Measurements from ENCODE around the gene CDCA8.
"Not testable (repeated sequence)": the region's sequence is repeated elsewhere in the genome, so short reads cannot be mapped to it uniquely, and the experiment has no call there.

CDCA8 gene

DNA sequence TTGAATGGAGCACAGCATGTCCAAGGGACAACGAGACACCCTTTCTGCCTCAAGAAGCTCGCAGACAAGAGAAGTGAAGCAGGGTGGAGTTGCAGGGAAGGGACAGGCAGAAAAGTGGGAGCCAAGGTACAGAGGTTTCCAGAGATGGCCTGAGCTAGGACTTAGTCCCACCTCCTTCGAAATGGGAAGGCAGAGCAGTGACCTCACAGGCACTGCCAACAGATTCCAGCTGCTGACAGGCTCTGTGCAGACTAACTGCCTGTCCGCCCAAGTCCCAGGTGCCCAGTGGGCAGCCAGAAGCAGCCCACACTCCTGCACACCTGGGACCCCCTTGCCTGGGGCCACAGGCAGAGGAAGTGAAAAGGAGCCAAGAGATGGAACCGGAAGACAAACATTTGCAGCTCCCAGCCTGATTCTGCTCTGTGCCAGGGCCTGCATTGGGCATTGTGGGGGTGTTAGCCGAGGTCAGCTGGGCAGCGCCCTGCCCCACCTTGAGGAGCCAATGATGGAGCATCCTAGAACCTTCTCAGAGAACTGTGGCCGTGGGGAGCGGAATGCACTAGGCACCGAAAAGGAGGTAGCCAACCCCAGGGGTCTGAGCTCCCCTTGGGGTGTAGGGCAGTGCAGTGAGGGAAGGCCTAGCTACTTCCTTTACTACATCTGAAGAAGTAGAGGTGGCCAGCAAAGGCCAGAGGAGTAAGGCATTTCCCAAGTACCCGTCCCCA, 30.1 kb upstream of the CDCA8 start:
- H3K4me3 ChIP-seq (ENCODE audit: low read length) = no peak overlapping the region
- TF ChIP-seq ZNF274 (IDR thresholded peaks at IDR 0.05; ENCODE audit: low read depth, low read length) = no peak

DNA sequence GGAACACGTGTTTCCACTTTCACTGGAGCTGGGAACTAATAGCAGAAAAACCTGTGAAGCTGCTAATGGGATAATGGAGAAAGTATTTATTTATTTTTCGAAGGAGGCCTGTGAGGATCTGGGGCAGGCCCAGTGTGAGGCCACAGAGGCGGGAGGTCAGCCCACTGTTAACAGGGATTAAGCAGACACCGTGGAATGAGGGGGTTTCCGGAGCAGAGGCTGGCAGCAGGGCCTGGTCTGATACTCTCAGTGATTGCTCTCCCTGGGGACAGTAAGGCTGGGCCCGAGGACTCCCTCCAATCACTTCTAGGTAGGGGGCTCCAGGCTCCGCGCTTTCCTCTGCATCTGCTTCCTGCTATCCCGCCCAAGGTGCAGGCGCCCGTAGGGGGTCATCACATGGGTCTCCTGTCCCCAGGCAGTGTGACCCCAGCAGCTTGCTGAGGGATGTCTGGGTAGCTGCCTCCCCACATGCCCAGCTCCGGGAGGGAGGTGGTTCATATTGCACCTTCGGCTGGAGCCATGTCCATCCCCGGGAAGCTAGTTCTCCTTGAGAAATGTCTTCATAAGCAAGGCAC, 28.8 kb upstream of the CDCA8 start:
- no peak for TF ChIP-seq ZNF274 (IDR thresholded peaks at IDR 0.05; ENCODE audit: low read depth, low read length)

DNA sequence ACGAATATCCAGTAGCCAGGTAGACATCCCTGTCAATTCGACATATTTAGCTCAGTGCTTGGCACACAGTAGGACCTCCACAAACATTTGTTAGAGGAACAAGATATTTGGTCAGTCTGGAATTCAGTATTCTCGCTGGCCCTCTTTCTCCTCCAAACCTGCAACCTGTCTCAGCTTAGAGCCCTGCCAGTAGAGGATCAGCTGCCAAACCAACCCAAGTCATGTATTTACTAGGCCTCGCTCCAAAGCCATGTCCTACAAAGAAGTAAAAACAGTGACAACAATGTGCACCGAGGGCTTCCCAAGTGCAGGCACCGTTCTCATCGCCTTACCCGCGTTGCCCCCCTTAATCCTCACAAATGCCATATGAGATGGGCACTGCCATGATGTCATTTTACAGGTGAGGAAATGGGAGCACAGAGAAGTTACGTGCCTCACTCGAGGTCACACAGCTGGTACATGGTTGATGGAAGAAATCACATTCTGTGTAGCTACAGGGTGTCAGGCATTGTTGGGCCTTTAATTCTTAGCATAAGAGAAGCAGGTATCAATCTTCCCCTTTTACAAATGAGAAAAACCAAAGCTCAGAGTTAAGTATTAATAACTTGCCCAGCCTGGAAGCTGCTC, 26.0 kb upstream of the CDCA8 start:
- no peak overlapping the region for H3K4me3 ChIP-seq (ENCODE audit: low read length)
- no peak for TF ChIP-seq ZNF274 (IDR thresholded peaks at IDR 0.05; ENCODE audit: low read depth, low read length)

More for the DNA sequence above, 28.8 kb upstream of the CDCA8 start:
- H3K4me3 ChIP-seq (ENCODE audit: low read length) = no peak overlapping the region

DNA sequence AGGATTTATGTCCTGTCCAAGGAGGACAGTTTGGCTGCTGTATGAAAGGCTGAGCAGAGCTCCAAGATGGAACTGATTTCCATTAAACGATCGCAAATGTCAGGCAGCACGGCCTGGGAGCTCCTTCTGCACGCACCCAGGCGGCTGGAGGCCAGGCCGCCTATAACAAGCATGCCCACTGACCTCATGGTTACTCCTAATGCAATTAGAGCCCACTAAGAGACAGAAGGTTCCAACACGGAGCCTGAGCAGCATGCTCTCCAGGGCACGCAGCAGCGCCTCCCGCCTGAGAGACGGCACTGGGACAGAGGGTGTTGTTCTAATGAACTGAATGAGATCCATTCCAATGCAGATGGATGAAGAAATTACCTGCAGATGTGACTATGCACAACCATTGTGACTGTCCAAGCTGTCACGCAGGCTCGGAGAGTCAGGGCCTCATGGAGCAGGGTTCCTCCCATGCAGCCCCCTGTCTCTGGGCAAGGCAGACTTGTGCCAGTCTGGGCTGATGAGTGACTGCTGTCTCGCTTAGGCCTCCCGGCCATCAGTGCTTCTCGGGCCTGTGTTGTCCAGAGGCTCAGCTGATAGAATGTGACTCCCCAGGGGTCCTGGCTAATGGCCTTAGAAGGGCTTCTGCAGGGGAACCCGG, 25.2 kb upstream of the CDCA8 start:
- H3K4me3 ChIP-seq (ENCODE audit: low read length) = no peak overlapping the region
- no peak for TF ChIP-seq ZNF274 (IDR thresholded peaks at IDR 0.05; ENCODE audit: low read depth, low read length)

DNA sequence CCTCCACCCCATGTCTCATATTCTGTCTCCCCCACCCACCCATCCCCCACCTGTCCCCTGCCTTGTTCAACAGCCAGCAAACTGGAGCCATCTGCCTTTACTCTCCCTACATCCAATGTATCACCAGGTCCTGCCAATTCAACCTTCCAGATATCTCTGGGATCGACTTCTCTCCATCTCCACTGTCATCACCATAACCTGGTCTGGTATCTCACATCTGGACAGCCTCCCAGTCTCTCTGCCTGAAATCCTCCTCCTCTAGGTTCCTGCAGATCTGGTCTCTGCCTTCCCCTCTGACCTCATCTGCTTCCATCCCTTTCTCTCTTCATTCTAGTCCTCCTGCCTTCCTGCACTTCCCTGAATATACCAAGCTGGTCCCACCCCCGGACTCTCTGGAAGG, 22.2 kb upstream of the CDCA8 start:
- H3K4me3 ChIP-seq (ENCODE audit: low read length) = no peak overlapping the region

DNA sequence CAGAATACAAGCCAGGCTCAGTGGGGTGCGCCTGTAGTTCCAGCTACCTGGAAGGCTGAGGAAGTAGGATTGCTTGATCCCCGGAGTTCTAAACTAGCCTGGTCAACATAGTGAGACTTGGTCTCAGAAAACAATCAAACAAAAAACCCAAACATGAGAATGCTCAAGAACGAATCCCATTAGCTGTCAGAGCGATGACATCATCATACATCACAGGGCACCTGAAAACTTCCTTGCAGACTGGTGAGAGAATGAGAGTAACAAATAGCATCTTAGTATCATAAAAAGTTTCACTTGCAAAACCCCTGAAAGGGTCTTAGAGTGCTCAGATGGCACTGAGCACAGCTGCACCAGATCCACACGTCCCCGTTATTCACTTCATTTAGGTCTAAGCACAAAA, 21.1 kb upstream of the CDCA8 start:
- H3K4me3 ChIP-seq (ENCODE audit: low read length) = no peak overlapping the region
- TF ChIP-seq ZNF274 (IDR thresholded peaks at IDR 0.05; ENCODE audit: low read depth, low read length) = no peak

More for the DNA sequence above, 22.2 kb upstream of the CDCA8 start:
- no peak for TF ChIP-seq ZNF274 (IDR thresholded peaks at IDR 0.05; ENCODE audit: low read depth, low read length)

DNA sequence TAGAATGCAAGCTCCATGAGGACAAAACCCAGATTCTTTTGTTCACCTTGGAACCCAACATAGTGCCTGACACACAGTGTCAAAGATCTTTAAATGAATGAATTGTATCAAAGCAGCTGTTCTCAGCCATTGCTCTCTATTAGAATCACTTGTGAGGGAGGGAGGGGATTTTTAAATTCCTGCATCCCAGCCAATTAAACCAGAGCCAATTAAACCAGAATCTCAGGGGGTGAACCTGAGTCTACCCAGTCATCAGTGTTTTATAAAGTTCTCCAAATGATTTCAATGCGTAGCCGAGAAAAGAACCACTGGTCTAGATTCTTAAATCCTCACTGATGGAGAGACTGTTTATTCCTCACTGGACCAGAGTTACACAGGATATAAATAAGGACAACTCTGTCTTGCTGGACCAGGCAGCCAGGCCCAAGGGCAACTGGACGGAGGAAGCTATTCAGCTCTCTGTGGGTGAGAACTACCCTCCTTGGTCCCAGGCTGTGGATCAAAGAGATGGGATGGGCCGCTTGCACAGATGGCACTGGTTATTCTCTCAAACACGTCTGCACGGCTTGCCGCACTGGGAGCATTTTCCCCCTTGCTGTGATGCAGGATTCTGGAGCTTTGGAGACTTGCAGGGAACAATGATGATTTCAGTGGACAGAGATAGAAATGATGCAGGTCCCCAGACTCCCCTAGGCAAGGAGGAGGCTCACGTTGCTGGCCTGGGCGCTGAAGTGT, 20.0 kb upstream of the CDCA8 start:
- no peak for TF ChIP-seq ZNF274 (IDR thresholded peaks at IDR 0.05; ENCODE audit: low read depth, low read length)
- no peak overlapping the region for H3K4me3 ChIP-seq (ENCODE audit: low read length)

DNA sequence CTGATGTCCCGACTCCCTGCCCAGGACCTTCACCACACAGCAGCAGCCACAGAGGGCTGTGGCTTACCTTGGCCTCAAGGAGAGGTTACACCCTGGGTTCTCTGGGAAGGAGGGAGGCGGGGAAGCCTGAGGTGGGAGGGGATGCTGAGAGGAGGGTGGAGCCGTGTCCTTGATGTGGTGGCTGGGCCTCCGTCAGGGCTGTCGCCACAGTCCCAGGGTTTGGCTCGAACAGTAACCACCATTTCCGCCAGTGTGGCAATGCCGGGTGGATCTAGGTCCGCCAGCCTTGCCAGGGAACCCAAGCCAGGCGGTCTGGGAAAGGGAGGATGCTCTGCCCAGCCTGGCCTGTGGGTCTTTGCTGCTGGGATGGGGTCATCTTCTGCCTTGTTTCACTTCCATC, 18.4 kb upstream of the CDCA8 start:
- H3K4me3 ChIP-seq (ENCODE audit: low read length) = no peak overlapping the region
- no peak for TF ChIP-seq ZNF274 (IDR thresholded peaks at IDR 0.05; ENCODE audit: low read depth, low read length)

DNA sequence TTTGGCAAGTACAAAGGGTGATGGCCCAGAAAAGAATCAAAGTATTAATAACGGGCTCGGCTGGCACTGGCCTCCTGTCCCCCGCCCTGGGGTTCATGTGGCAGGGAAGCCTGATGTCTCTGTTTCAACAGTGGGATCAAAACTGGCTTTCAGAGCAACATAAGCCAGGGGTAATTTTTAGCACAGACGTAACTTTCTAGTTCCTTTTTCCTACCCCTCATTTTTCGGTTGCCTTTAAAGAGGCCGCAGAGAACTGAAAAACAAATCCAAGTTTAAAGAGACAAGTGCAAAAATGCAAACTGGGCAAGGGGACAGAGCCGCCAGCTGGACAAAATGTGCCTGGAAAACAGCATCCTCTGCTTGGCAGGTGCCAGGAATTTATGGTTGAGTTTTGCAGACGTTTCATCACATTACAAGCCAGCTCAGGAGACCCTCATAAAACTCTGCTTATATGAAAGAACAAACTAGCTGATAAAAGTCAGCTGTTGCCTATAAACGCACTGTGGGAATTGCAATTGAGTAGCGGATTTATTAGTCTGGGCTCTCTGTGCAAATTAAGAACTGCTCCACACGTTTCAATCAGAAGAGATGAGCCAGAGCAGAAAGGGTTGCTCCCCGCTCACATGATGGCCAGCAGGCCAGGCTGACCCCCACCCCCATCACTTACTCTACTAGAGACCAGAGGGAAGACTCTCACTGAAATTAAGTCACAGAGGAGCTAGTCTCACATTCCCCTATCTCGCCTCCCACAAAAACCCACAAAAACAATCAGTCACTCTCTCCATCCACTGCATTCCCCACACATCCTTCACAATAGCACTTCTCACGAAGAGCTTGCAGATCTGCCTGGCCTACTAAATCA, 15.8 kb upstream of the CDCA8 start:
- TF ChIP-seq ZNF274 (IDR thresholded peaks at IDR 0.05; ENCODE audit: low read depth, low read length) = no peak
- H3K4me3 ChIP-seq (ENCODE audit: low read length) = peak overlapping the region; percentile 32; the same call in 1 of the 2 replicates

DNA sequence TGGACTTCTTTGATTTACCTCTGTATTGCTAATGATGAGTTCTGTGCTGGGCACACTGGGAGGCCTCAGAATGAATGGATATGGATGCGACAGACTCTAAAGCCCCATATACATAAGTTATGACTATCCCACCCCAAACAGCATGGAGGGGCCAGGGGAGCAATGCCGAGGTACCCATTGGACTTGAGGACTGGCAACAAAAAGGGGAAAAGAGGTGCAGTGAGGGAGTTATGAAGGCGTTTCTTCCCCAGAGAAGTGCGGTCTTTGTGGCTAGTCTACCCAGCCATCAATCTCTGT, 15.2 kb upstream of the CDCA8 start:
- no peak for TF ChIP-seq ZNF274 (IDR thresholded peaks at IDR 0.05; ENCODE audit: low read depth, low read length)
- H3K4me3 ChIP-seq (ENCODE audit: low read length) = no peak overlapping the region

DNA sequence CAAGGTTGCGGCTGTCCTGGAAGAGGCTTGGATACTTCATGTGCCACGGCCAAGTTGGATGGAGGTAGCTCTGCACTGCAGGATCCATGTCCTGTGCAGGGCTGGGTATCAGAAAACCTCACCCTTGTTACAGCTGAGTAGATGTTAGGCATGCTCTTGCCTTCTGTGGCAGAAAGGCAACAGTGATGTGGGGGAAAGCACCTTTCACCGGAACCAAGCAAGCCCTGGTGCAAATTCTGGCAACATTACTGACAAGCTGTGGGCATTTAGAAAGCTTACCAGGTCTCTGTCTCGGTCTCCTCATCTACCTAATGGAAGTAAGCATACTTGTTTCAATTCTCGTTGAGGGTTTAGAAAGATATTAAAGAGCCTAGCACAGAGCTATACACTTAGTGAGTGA, 14.5 kb upstream of the CDCA8 start:
- no peak overlapping the region for H3K4me3 ChIP-seq (ENCODE audit: low read length)
- TF ChIP-seq ZNF274 (IDR thresholded peaks at IDR 0.05; ENCODE audit: low read depth, low read length) = no peak

DNA sequence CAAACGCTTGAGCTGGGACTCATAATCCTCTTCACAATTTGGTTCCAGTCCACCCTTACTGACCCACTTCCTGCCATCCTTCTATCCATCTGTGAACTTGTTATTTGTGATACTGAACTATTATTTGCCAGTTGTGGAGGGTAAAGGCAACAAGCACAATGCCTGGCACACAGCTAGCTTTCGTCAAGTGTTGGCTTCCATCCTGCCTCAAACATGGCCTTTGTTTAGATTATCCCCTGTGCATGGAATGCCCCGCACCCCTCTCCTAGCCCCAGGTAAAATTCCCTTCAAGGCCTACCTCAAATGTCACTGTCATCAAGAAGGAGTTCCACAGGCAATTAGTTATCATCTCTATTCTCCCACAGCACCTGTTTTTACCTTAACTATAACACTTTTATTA, 11.4 kb upstream of the CDCA8 start:
- no peak for TF ChIP-seq ZNF274 (IDR thresholded peaks at IDR 0.05; ENCODE audit: low read depth, low read length)
- H3K4me3 ChIP-seq (ENCODE audit: low read length) = no peak overlapping the region

DNA sequence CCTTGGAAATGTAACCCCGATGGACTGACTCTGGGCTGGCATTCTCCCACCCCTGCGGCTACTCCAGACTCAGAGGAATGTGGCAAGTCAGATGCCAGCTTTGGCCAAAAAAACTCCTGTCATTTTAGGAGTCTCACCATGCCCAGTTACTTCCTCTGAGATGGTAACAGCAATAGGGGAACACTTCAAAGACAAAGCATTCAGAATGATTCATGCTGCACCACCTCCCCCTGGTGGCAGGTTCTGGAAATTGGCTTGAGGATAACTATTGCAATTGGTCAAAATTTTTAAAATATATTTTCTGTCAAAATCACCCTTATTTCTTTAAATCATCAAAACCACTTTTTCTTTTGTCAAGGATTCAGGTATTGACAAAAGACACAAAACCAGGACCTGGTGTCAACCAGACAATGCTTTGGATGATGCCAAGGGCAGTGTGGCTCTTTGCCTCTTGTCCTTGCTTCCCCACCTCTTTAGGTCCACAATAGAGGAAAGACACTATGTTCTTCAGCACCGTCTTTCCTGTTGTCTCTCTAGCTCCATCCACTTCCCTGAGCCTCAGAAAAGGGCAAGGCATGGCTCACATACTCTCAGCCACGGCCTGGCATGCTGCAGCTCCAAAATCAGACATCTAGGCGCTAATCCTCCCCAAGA, 9.9 kb upstream of the CDCA8 start:
- H3K4me3 ChIP-seq (ENCODE audit: low read length) = no peak overlapping the region
- no peak for TF ChIP-seq ZNF274 (IDR thresholded peaks at IDR 0.05; ENCODE audit: low read depth, low read length)

DNA sequence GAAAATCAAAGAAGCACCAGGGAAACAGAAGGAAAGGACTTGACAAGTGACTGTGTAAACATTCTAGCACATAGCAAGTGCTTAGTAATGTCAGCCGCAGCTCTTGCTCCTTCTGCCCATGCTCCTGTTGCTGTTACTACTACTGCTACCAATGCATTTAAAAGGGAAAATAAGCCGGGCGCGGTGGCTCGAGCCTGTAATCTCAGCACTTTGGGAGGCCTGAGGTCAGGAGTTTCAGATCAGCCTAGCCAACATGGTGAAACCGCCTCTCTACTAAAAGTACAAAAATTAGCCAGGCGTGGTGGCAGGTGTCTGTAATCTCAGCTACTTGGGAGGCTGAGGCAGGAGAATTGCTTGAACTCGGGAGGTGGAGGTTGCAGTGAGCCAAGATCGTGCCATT, 8.1 kb upstream of the CDCA8 start:
- H3K4me3 ChIP-seq (ENCODE audit: low read length) = not testable (repeated sequence)

Measured in GM08714 (cell line).